GM10266 (cell line): ENCODE data around the gene CATSPERD.
"Not testable (repeated sequence)": the region's sequence is repeated elsewhere in the genome, so short reads cannot be mapped to it uniquely, and the experiment has no call there.

Experiments
- DNase-seq: peaks from one replicate; pipeline ENCODE4 v3.0.0; 2012; ENCODE audit errors: extremely low spot score
- CTCF ChIP-seq: IDR thresholded peaks from 2 replicates; pipeline ENCODE4 v1.5.1; 2012; ENCODE audit warnings: mild to moderate bottlenecking, low read depth; ENCODE audit not compliant: control insufficient read depth, insufficient read depth; ENCODE audit errors: missing control alignments

CATSPERD gene

GRCh38 chr19:5742051-5742450 is 21.6 kb downstream of the CATSPERD start:
- no peak for TF ChIP-seq CTCF
- DNase-seq: no peak

- no peak for TF ChIP-seq CTCF
- DNase-seq: no peak
Measured at GRCh38 chr19:5743630-5744029, 23.2 kb downstream of the CATSPERD start.

- not testable (repeated sequence) for DNase-seq
Measured at GRCh38 chr19:5744999-5745398, 24.6 kb downstream of the CATSPERD start.

GRCh38 chr19:5748920-5749319 is 28.5 kb downstream of the CATSPERD start:
- DNase-seq: not testable (repeated sequence)

- no peak for DNase-seq
- no peak for TF ChIP-seq CTCF
Measured at GRCh38 chr19:5749505-5749904, 29.1 kb downstream of the CATSPERD start.

GRCh38 chr19:5751709-5752108 is 31.3 kb downstream of the CATSPERD start:
- no peak for DNase-seq
- TF ChIP-seq CTCF: no peak

- no peak for TF ChIP-seq CTCF
- no peak for DNase-seq
Measured at GRCh38 chr19:5753743-5754142, 33.3 kb downstream of the CATSPERD start.

- TF ChIP-seq CTCF: no peak
- no peak for DNase-seq
Measured at GRCh38 chr19:5762608-5763217, 42.3 kb downstream of the CATSPERD start.

- DNase-seq: no peak
- no peak for TF ChIP-seq CTCF
Measured at GRCh38 chr19:5765220-5765619, 44.8 kb downstream of the CATSPERD start.
